Midbrain (tissue), 1 donor: Measurements from ENCODE around the gene HECW1.

ENCODE experiments used
- DNase-seq: peaks from one replicate; lab custom pipeline; 2025; lab: John Stamatoyannopoulos, UW

HECW1 gene

GRCh38 chr7:43437001-43437400 lies 324.6 kb downstream of the HECW1 start:
- DNase-seq, result no peak

GRCh38 chr7:43438897-43439479 lies 326.5 kb downstream of the HECW1 start:
- DNase-seq, result no peak

GRCh38 chr7:43439631-43440401 lies 327.4 kb downstream of the HECW1 start:
- DNase-seq, result peak; percentile 3

GRCh38 chr7:43441231-43442130 lies 329.0 kb downstream of the HECW1 start:
- no peak for DNase-seq

GRCh38 chr7:43443381-43443780 lies 330.9 kb downstream of the HECW1 start:
- DNase-seq, result no peak

GRCh38 chr7:43444711-43445578 lies 332.5 kb downstream of the HECW1 start:
- DNase-seq, result no peak

GRCh38 chr7:43449577-43449976 lies 337.1 kb downstream of the HECW1 start:
- no peak for DNase-seq

- no peak for DNase-seq
These were observed 338.4 kb downstream of the HECW1 start for GRCh38 chr7:43450894-43451293.

- DNase-seq, result peak; percentile 13
These were observed 342.6 kb downstream of the HECW1 start for GRCh38 chr7:43454936-43455518.

- no peak for DNase-seq
These were observed 343.8 kb downstream of the HECW1 start for GRCh38 chr7:43456200-43456599.

- no peak for DNase-seq
These were observed 346.0 kb downstream of the HECW1 start for GRCh38 chr7:43458330-43459018.

- DNase-seq, result no peak
These were observed 346.5 kb downstream of the HECW1 start for GRCh38 chr7:43459019-43459337.

- DNase-seq, result no peak
These were observed 348.4 kb downstream of the HECW1 start for GRCh38 chr7:43460733-43461348.

- no peak for DNase-seq
These were observed 349.0 kb downstream of the HECW1 start for GRCh38 chr7:43461349-43462024.

- no peak for DNase-seq
These were observed 350.4 kb downstream of the HECW1 start for GRCh38 chr7:43462836-43463235.

- no peak for DNase-seq
These were observed 351.0 kb downstream of the HECW1 start for GRCh38 chr7:43463401-43463980.

- DNase-seq, result no peak
These were observed 353.4 kb downstream of the HECW1 start for GRCh38 chr7:43465581-43466554.

- DNase-seq, result no peak
These were observed 355.0 kb downstream of the HECW1 start for GRCh38 chr7:43467406-43467805.
